Activated naive CD4-positive, alpha-beta T cell treated with anti-CD3 and anti-CD28 coated beads, Interleukin-2, amount 50 U/mL, for 24 hours (primary cell): ENCODE data around the gene CDCA5.

Experiments
- H3K27ac Mint-ChIP-seq: one replicate; pipeline ENCODE4 v1.8.0; 2021; ENCODE audit warnings: mild to moderate bottlenecking, mixed read lengths
- H3K27me3 Mint-ChIP-seq: one replicate; pipeline ENCODE4 v1.8.0; 2021; ENCODE audit warnings: mixed read lengths
- H3K36me3 Mint-ChIP-seq: one replicate; pipeline ENCODE4 v1.8.0; 2021; ENCODE audit warnings: mixed read lengths
- H3K4me1 Mint-ChIP-seq: one replicate; pipeline ENCODE4 v1.8.0; 2021; ENCODE audit warnings: mixed read lengths
- H3K4me3 Mint-ChIP-seq: one replicate; pipeline ENCODE4 v1.8.0; 2021; ENCODE audit warnings: mild to moderate bottlenecking, mixed read lengths
- H3K9me3 Mint-ChIP-seq: one replicate; pipeline ENCODE4 v1.8.0; 2021; ENCODE audit warnings: mixed read lengths

The CDCA5 gene

DNA sequence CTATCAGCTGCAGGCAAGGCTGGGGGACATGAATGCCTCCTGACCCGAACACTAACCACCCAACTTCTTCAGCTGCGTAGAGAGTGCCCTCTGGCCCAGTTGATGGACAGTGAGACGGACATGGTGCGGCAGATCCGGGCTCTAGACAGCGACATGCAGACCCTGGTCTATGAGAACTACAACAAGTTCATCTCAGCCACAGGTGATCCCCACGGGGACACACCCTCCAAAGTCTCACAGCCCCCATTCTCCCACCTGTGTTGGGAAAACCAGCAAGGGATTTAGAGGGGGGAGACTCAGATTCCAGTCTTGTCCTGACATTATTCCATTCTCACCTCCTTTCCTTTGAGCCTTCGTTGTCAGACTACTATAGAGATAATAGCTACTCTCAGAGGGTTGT lies 13.1 kb upstream of the CDCA5 start:
- Mint-ChIP-seq H3K4me3 (peak overlapping the region; percentile 90), H3K36me3 (no peaks in the 10 kb centered on the region), H3K27me3 (no peaks in the 10 kb centered on the region), H3K4me1 (peaks cover 14% of the 10 kb centered on the region), H3K9me3 (no peaks in the 10 kb centered on the region), H3K27ac (no peak overlapping the region)

DNA sequence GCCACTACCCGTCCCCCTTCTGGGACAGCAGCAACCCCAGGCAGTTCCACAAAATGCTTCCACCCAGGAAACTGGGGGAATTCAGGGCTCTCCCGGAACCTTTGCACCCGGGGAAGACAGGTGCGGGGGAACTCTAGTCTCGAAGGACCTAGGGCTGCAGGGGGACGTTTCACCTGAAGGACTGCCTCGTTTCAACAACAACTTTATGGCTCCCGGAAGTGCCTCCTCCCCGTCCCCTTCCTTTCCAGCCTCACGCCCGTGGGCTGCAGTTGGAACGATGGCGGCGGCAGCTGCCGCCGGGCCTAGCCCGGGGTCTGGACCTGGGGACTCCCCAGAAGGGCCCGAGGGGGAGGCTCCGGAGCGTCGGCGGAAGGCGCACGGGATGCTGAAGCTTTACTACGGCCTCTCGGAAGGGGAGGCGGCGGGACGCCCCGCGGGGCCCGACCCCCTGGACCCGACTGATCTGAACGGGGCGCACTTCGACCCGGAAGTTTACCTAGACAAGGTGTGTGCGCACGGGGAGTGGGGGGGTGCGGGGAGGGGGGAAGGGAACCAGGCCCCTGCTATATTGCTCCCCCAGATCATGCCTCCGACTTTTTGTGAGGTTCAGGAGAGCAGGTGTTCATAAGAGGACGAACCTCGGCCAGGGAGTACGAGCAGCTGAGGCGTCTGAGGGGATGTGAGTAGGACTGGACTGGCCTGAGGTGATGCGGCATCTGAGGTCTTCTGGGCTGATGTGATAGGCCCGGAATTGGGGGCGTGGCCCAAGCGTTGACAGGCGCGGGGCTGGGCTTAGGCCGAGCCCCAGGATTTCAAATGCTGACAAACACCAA lies 12.3 kb upstream of the CDCA5 start, which contains the start of gene VPS51:
TSS of gene VPS51 (plus strand) at position 241 of the 833 bp plus-strand sequence. CDS start at position 278, 37 bp downstream.
- Mint-ChIP-seq H3K4me1 (peaks cover 14% of the 10 kb centered on the region), H3K9me3 (no peaks in the 10 kb centered on the region), H3K4me3 (peak within 1 kb of the TSS; percentile 90), H3K27me3 (no peaks in the 10 kb centered on the region), H3K36me3 (no peaks in the 10 kb centered on the region), H3K27ac (peak within 1 kb of the TSS; percentile 94)

DNA sequence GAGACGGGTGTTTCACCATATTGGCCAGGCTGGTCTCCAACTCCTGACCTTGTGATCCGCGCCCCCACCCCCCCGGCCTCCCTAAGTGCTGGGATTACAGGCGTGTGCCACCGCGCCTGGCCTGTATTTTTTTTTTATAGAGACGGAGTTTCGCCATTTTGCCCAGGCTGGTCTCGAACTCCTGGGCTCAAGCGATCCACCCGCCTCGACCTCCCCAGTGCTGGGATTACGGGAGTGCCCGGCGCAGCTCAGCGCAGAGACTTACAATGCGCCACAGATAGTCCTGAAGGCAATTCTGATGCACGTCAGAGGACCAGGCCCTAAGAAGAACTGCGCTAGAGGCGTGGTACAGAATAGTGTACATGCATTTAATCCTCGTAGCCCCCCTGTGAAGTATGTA lies 11.6 kb upstream of the CDCA5 start:
- Mint-ChIP-seq H3K4me3 (peak overlapping the region; percentile 90), H3K4me1 (peaks cover 14% of the 10 kb centered on the region), H3K36me3 (no peaks in the 10 kb centered on the region), H3K9me3 (no peaks in the 10 kb centered on the region), H3K27ac (peak overlapping the region; percentile 93), H3K27me3 (no peaks in the 10 kb centered on the region)

DNA sequence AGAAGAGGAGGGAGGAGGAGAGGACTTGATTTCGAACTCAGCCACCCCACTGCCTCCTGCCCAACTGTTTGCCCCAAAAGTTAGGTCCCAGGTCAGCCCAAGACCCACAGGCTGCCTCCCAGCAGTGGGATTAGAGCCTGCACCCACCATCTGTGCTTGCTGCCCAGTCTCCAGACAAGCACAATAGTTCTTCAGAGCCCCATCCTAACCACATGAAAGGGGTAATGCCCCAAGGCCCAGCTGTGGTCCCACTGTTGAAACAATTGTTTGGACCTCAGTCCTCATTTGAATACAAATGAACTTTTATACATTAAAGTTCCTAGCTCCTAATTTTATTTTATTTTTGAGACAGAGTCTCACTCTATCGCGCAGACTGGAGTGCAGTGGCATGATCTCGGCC lies 6.8 kb upstream of the CDCA5 start:
- Mint-ChIP-seq H3K27ac (no peak overlapping the region), H3K36me3 (peaks cover 4% of the 10 kb centered on the region), H3K27me3 (no peaks in the 10 kb centered on the region), H3K4me1 (peaks cover 4% of the 10 kb centered on the region), H3K4me3 (no peak overlapping the region), H3K9me3 (no peaks in the 10 kb centered on the region)

DNA sequence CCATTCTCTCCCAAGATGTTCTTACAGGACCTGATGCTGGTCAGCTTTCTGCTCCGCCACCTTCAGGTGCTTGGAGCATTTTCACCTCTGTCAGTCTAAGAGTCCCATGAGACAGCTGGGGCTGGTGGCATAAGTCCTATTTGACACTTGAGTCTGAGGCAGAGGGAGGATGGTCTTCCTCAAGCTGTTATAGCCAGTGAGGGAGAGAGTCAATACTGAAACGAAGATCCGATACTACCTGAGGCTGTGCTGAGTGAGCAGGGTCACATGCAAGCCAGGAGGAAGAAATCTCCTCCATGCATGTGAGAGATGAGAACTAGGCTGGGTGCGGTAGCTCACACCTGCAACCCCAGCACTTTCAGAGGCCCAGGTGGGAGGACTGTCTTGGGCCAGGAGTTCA lies 5.8 kb upstream of the CDCA5 start:
- H3K4me3 Mint-ChIP-seq, result no peak overlapping the region
- no peak overlapping the region for H3K27ac Mint-ChIP-seq
- H3K4me1 Mint-ChIP-seq, result peaks cover 8% of the 10 kb centered on the region
- no peaks in the 10 kb centered on the region for H3K27me3 Mint-ChIP-seq
- H3K36me3 Mint-ChIP-seq, result peaks cover 4% of the 10 kb centered on the region
- no peaks in the 10 kb centered on the region for H3K9me3 Mint-ChIP-seq

DNA sequence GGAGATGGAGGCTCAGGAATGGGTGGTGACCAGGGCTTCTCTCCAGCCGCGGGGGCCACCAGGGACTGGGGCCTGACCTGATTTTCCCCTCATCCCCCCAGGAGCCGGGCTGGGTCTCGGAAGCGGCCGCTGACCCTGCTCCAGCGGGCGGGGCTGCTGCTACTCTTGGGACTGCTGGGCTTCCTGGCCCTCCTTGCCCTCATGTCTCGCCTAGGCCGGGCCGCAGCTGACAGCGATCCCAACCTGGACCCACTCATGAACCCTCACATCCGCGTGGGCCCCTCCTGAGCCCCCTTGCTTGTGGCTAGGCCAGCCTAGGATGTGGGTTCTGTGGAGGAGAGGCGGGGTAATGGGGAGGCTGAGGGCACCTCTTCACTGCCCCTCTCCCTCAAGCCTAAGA lies 4.0 kb upstream of the CDCA5 start:
- H3K27ac Mint-ChIP-seq, result no peak overlapping the region
- H3K27me3 Mint-ChIP-seq, result no peaks in the 10 kb centered on the region
- peaks cover 15% of the 10 kb centered on the region for H3K4me1 Mint-ChIP-seq
- H3K4me3 Mint-ChIP-seq, result no peak overlapping the region
- peaks cover 4% of the 10 kb centered on the region for H3K36me3 Mint-ChIP-seq
- no peaks in the 10 kb centered on the region for H3K9me3 Mint-ChIP-seq

DNA sequence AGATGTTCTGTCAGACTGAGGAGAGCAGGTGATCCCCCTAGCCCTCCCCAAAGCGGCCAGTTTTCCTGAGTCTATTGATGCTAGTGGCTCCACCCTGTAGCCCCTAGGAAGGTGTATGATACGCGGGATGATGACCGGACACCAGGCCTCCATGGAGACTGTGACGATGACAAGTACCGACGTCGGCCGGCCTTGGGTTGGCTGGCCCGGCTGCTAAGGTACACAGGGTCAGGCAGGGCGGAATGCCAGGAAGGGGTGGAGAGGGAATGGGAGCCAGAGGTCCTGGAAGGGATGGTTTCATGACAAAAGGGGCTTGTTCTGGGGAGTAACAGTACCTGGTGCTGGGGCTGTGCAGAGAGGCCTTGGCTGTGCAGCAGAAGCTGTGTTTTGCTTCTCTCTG lies 3.4 kb upstream of the CDCA5 start:
- peaks cover 4% of the 10 kb centered on the region for H3K36me3 Mint-ChIP-seq
- H3K27ac Mint-ChIP-seq, result no peak overlapping the region
- no peaks in the 10 kb centered on the region for H3K9me3 Mint-ChIP-seq
- H3K4me3 Mint-ChIP-seq, result no peak overlapping the region
- no peaks in the 10 kb centered on the region for H3K27me3 Mint-ChIP-seq
- H3K4me1 Mint-ChIP-seq, result peaks cover 15% of the 10 kb centered on the region

DNA sequence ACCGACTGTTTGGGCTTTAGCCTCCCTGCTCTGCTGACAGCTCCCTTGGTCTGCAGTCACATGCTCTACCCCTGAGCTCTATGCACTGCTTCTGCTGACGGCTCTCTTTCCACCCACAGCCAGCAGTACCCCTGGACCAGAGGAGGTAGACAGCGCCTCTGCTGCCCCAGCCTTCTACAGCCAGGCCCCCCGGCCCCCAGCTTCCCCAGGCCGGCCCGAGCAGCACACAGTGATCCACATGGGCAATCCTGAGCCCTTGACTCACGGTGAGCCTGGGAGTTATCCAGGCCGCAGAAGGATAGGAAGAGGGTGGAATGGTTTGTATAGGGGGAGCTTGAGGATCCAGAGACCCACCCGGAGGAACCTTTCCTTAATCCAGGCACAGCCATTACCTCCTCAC lies 3.0 kb upstream of the CDCA5 start:
- Mint-ChIP-seq H3K4me3 (no peak overlapping the region), H3K27ac (peak overlapping the region; percentile 51), H3K4me1 (peaks cover 15% of the 10 kb centered on the region), H3K36me3 (peaks cover 4% of the 10 kb centered on the region), H3K9me3 (no peaks in the 10 kb centered on the region), H3K27me3 (no peaks in the 10 kb centered on the region)

DNA sequence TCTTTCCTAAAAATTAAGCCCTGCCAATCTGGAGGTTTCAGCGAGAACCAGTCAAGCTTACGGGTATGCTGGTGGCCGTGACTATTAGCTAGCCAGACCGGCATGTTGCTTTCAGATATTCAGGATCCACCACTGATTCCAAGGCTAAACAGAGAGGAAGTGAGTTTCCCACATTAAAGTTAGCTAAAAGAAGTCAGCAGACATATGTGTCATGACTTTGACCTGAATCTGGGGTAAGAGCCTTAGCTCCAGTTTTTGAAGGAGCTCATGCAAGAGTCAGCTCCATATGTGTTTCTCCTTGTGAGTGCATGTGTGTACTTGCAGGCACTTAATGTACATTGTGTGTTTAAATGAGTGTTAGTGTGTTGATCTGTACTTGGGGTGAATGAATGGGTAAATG lies 1.6 kb upstream of the CDCA5 start:
- H3K9me3 Mint-ChIP-seq, result no peaks in the 10 kb centered on the region
- H3K27me3 Mint-ChIP-seq, result no peaks in the 10 kb centered on the region
- H3K4me3 Mint-ChIP-seq, result peak overlapping the region; percentile 95
- peak overlapping the region; percentile 3 for H3K27ac Mint-ChIP-seq
- H3K4me1 Mint-ChIP-seq, result peaks cover 15% of the 10 kb centered on the region
- peaks cover 4% of the 10 kb centered on the region for H3K36me3 Mint-ChIP-seq

DNA sequence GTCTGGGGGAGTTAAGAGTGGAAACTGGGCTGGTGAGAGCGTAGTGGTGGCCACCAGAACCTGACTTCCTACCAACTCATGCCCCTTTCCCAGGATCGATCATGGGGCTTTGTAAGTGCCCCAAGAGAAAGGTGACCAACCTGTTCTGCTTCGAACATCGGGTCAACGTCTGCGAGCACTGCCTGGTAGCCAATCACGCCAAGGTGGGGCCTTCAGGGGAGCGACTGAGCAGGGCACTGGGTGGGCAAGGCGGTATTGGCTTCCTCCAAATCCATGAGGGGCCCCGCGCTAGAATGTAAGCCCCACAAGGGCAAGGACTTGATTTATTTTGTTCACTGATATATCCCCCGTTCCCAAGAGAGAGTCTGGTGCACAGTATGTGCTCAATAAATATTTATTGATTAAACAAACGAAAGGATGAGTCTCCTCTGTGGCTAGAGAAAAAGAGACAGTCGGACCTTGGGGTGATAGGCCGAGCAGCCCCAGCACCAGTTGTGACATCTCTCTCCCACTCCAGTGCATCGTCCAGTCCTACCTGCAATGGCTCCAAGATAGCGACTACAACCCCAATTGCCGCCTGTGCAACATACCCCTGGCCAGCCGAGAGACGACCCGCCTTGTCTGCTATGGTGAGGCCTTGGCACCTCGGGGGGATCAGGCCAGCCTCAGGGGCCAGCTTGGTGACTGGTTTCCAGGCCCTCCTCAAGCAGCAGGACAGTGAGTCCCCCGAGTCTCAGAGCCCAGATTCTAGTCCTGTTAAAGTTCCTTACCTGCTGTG lies 947 bp upstream of the CDCA5 start:
- Mint-ChIP-seq H3K27ac (peak overlapping the region; percentile 98), H3K4me1 (peaks cover 15% of the 10 kb centered on the region), H3K4me3 (peak overlapping the region; percentile 95), H3K27me3 (no peaks in the 10 kb centered on the region), H3K9me3 (no peaks in the 10 kb centered on the region), H3K36me3 (peaks cover 4% of the 10 kb centered on the region)

DNA sequence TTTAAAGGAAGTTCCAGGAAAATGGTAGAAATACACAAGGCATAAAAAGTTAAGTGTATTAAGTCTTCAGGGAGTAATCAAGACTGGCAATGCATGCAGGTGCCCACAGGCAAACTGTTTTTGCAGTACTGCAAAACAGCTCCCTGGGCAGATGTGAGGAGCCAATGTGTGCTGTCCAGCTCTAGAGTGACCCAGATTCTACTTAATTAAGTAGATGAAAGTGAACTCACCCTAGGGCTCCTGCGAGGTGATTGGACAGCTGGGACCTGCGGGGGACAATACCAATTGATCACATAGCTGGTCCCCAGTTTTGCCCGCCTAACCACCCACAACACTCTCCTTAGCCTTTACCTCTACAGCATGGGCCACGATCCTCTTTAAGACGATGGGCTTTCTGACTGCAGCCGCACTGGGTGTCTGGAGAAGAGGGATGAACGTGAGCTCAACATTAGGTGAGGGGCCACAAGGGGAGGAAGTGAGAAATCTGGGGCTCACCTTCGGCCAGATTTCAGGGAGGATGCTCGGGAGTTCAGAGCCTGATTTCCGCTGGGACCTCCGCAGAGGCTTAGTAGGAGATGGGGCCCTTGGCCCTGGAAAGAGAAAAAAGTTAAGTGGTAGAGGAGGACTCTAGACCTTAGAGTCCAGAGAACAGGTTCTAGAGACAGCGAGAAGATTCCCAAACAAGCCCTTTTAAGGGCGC lies 556 bp downstream of the CDCA5 start:
- no peaks in the 10 kb centered on the region for H3K27me3 Mint-ChIP-seq
- H3K4me3 Mint-ChIP-seq, result peak overlapping the region; percentile 95
- peak overlapping the region; percentile 98 for H3K27ac Mint-ChIP-seq
- H3K36me3 Mint-ChIP-seq, result peaks cover 1% of the 10 kb centered on the region
- H3K4me1 Mint-ChIP-seq, result peaks cover 21% of the 10 kb centered on the region
- no peaks in the 10 kb centered on the region for H3K9me3 Mint-ChIP-seq

DNA sequence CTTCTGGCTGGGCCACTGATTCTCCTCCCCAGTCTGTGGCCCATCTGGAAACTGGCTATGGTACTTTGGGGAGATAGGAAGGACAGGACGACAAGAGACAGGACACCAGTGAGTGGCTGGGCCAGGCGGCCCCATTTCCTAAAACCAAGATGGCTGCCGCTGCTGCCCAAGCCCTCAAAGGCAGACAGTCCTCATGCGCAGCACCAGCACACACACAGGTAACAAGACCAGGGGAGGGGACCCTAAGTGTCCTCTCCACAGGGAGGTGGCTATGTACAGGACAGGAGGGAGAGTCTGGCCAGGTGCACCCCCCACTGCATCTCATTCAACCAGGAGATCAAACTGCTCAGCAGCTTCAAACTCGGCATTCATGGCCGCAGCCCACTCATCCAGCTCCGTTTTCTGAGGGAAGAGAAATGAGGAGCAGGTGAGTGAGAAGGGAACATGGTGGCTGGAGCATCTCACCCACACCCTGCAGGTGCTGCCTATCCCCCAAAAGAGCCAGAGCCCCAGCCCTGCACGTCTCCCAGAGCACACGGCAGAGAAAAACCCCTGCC lies 5.0 kb downstream of the CDCA5 start:
- Mint-ChIP-seq H3K4me1 (peaks cover 13% of the 10 kb centered on the region), H3K4me3 (no peak overlapping the region), H3K9me3 (no peaks in the 10 kb centered on the region), H3K36me3 (no peaks in the 10 kb centered on the region), H3K27me3 (no peaks in the 10 kb centered on the region), H3K27ac (no peak overlapping the region)

DNA sequence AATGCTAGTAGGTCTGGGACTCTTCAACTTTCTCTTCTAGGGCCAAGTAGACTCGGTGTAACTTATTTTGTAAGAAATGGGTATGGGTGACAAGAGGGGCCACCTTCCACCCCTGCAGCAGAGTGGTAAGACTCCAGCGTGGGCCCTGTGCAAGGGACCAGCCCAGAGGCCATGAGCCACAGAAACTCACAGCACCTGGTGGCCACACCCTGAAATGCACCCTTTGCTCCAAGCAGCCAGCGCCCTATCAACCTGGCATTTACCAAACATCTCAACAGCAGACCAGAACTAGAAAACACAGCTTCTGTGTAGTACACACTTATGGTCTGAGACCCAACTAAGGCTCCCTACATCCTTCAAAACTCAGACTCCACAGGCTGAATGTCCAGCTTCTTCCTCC lies 5.7 kb downstream of the CDCA5 start:
- no peak overlapping the region for H3K27ac Mint-ChIP-seq
- no peak overlapping the region for H3K4me3 Mint-ChIP-seq
- no peaks in the 10 kb centered on the region for H3K9me3 Mint-ChIP-seq
- no peaks in the 10 kb centered on the region for H3K36me3 Mint-ChIP-seq
- H3K27me3 Mint-ChIP-seq, result no peaks in the 10 kb centered on the region
- peaks cover 9% of the 10 kb centered on the region for H3K4me1 Mint-ChIP-seq

DNA sequence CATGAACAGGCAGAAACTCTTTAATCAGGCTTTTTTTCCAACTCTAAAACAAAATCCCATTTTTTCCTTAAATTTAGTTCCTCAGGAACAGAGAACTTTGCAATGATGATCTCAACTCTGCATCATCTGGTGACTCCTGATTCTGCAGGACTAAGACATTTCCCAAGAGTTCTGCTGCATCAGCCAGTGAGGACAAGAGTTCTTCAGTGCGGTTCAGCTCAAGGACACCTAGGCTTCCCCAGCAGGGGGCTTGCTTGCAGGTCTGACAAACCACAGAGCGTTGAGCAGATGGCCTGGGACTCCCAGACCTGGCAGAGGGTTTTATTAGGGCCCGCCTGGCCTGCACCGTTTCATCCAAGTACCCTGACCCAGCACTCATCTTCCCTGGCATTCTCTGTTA lies 6.4 kb downstream of the CDCA5 start:
- Mint-ChIP-seq H3K4me3 (no peak overlapping the region), H3K4me1 (peaks cover 9% of the 10 kb centered on the region), H3K27ac (no peak overlapping the region), H3K9me3 (no peaks in the 10 kb centered on the region), H3K36me3 (no peaks in the 10 kb centered on the region), H3K27me3 (no peaks in the 10 kb centered on the region)

DNA sequence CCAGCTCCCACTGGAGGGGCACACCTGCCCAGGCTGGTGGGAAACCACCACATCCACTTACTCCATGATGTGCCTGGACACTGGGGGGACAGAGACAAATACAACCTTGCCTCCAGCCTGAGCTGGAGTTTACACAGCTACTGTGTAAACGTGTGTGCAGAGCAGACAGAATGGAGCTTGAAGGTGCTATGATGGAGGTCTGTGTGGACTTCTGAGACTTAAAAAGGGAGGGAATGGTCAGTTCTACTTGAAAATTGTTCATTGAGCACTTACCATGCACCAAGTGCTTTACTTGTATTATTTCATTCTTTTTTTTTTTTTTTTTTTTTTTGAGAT lies 11.2 kb downstream of the CDCA5 start:
- no peaks in the 10 kb centered on the region for H3K27me3 Mint-ChIP-seq
- H3K36me3 Mint-ChIP-seq, result no peaks in the 10 kb centered on the region
- no peak overlapping the region for H3K27ac Mint-ChIP-seq
- no peaks in the 10 kb centered on the region for H3K9me3 Mint-ChIP-seq
- H3K4me1 Mint-ChIP-seq, result no peaks in the 10 kb centered on the region
- no peak overlapping the region for H3K4me3 Mint-ChIP-seq
